Measurements from ENCODE around the gene CYFIP2. TPM values are rescaled to one million over a fixed set of nuclear protein-coding genes. Genes with fewer than 3 reads are reported as not detected.

The CYFIP2 gene
- total and polyA plus RNA-seq, 4 experiments from 2014 or later, result 317 to 516 (median 379) TPM

GRCh38 chr5:157347301-157348048 is 81.6 kb downstream of the CYFIP2 start:
- Mint-ChIP-seq H3K4me3 (no peak overlapping the region), H3K27me3 (no peaks in the 10 kb centered on the region), H3K4me1 (peaks cover 40 to 55% (median 48%) of the 10 kb centered on the region in 4 donors), H3K27ac (no peak overlapping the region), H3K9me3 (no peaks in the 10 kb centered on the region), H3K36me3 (peaks cover 65 to 84% of the 10 kb centered on the region in 2 donors)
- DNase-seq, result no peak
- ChIA-PET POLR2A (ENCODE audit: partially characterized antibody) (interaction anchor here (0.6 to 0.7 kb wide), 2 partner anchors 12 to 23 kb away, joined by 3 read pairs; no protein-coding TSS in a partner anchor), CTCF (ENCODE audit: partially characterized antibody) (interaction anchor here (1.1 to 4.1 kb wide), 2 partner anchors 12 to 20 kb away, joined by 6 to 23 read pairs; no protein-coding TSS in a partner anchor)
- no peak overlapping the region for H3K27ac ChIP-seq (ENCODE audit: low read depth, low read length)
- intact Hi-C loops (cut with micrococcal nuclease), result no loop called here
- peaks cover 27% of the 10 kb centered on the region for H3K4me1 ChIP-seq (ENCODE audit: insufficient read depth, low read length)
- peaks cover 59% of the 10 kb centered on the region for H3K36me3 ChIP-seq (ENCODE audit: insufficient read depth, low read length)
- H3K9me3 ChIP-seq (ENCODE audit: control insufficient read depth in 1 of 2, low read length in 2 of 2), result no peaks in the 10 kb centered on the region
- no peaks in the 10 kb centered on the region for H3K27me3 ChIP-seq (ENCODE audit: insufficient read depth, low read length)
- H3K4me3 ChIP-seq (ENCODE audit: low read length in 2 of 2), result no peak overlapping the region

GRCh38 chr5:157348049-157348400 is 82.1 kb downstream of the CYFIP2 start:
- Histone ChIP-seq H3K27me3 (ENCODE audit: insufficient read depth, low read length) (no peaks in the 10 kb centered on the region), H3K27ac (ENCODE audit: low read depth, low read length) (no peak overlapping the region), H3K36me3 (ENCODE audit: insufficient read depth, low read length) (peaks cover 59% of the 10 kb centered on the region), H3K4me1 (ENCODE audit: insufficient read depth, low read length) (peaks cover 26% of the 10 kb centered on the region), H3K9me3 (ENCODE audit: control insufficient read depth in 1 of 2, low read length in 2 of 2) (no peaks in the 10 kb centered on the region), H3K4me3 (ENCODE audit: low read length in 2 of 2) (no peak overlapping the region)
- Mint-ChIP-seq H3K36me3 (peaks cover 68 to 84% of the 10 kb centered on the region in 2 donors), H3K4me1 (peaks cover 41 to 55% (median 48%) of the 10 kb centered on the region in 4 donors), H3K27me3 (no peaks in the 10 kb centered on the region), H3K27ac (peak overlapping the region in 1 of 7 donors; percentile 8), H3K4me3 (no peak overlapping the region), H3K9me3 (no peaks in the 10 kb centered on the region)
- CTCF ChIA-PET (ENCODE audit: partially characterized antibody), result interaction anchor here (1.1 to 4.1 kb wide), 2 partner anchors 12 to 20 kb away, joined by 6 to 23 read pairs; no protein-coding TSS in a partner anchor
- POLR2A ChIA-PET (ENCODE audit: partially characterized antibody), result no interaction called here
- DNase-seq, result no peak
- intact Hi-C loops (cut with micrococcal nuclease), result no loop called here

GRCh38 chr5:157350939-157351801 is 85.2 kb downstream of the CYFIP2 start:
- ChIA-PET CTCF (ENCODE audit: partially characterized antibody) (interaction anchor here (0.9 to 3.5 kb wide), 5 partner anchors 8 to 392 kb away, joined by 3 to 15 read pairs (median 3); no protein-coding TSS in a partner anchor), POLR2A (ENCODE audit: partially characterized antibody) (interaction anchor here (0.7 kb wide), 1 partner anchor 37 kb away, joined by 3 read pairs; no protein-coding TSS in a partner anchor)
- Mint-ChIP-seq H3K27me3 (no peaks in the 10 kb centered on the region), H3K27ac (peak overlapping the region; percentile 37 to 87 (median 66)), H3K9me3 (no peaks in the 10 kb centered on the region), H3K4me3 (no peak overlapping the region), H3K4me1 (peaks cover 26 to 34% (median 32%) of the 10 kb centered on the region in 4 donors), H3K36me3 (peaks cover 52 to 82% of the 10 kb centered on the region in 2 donors)
- intact Hi-C loops (cut with micrococcal nuclease), result no loop called here
- Histone ChIP-seq H3K27me3 (ENCODE audit: insufficient read depth, low read length) (no peaks in the 10 kb centered on the region), H3K4me1 (ENCODE audit: insufficient read depth, low read length) (peaks cover 13% of the 10 kb centered on the region), H3K4me3 (ENCODE audit: low read length in 2 of 2) (no peak overlapping the region), H3K9me3 (ENCODE audit: control insufficient read depth in 1 of 2, low read length in 2 of 2) (no peaks in the 10 kb centered on the region), H3K27ac (ENCODE audit: low read depth, low read length) (no peak overlapping the region), H3K36me3 (ENCODE audit: insufficient read depth, low read length) (peaks cover 48% of the 10 kb centered on the region)
- no peak for DNase-seq

- DNase-seq, result no peak
- Mint-ChIP-seq H3K27ac (peak overlapping the region; percentile 37 to 87 (median 66)), H3K4me3 (no peak overlapping the region), H3K27me3 (no peaks in the 10 kb centered on the region), H3K36me3 (peaks cover 52 to 81% of the 10 kb centered on the region in 2 donors), H3K9me3 (no peaks in the 10 kb centered on the region), H3K4me1 (peaks cover 26 to 34% (median 31%) of the 10 kb centered on the region in 4 donors)
- Histone ChIP-seq H3K36me3 (ENCODE audit: insufficient read depth, low read length) (peaks cover 48% of the 10 kb centered on the region), H3K9me3 (ENCODE audit: control insufficient read depth in 1 of 2, low read length in 2 of 2) (no peaks in the 10 kb centered on the region), H3K27ac (ENCODE audit: low read depth, low read length) (no peak overlapping the region), H3K27me3 (ENCODE audit: insufficient read depth, low read length) (no peaks in the 10 kb centered on the region), H3K4me3 (ENCODE audit: low read length in 2 of 2) (no peak overlapping the region), H3K4me1 (ENCODE audit: insufficient read depth, low read length) (peaks cover 13% of the 10 kb centered on the region)
- CTCF ChIA-PET (ENCODE audit: partially characterized antibody), result interaction anchor here (0.9 to 3.5 kb wide), 4 partner anchors 9 to 391 kb away, joined by 3 to 15 read pairs (median 8); no protein-coding TSS in a partner anchor
- intact Hi-C loops (cut with micrococcal nuclease), result no loop called here
- POLR2A ChIA-PET (ENCODE audit: partially characterized antibody), result interaction anchor here (0.7 kb wide), 1 partner anchor 36 kb away, joined by 3 read pairs; no protein-coding TSS in a partner anchor
Observed at GRCh38 chr5:157351802-157352092, 85.8 kb downstream of the CYFIP2 start.

GRCh38 chr5:157352756-157353340 is 86.9 kb downstream of the CYFIP2 start:
- no peak for DNase-seq
- Mint-ChIP-seq H3K4me3 (peak overlapping the region in 1 of 8 donors; percentile 48), H3K36me3 (peaks cover 52 to 81% of the 10 kb centered on the region in 2 donors), H3K27ac (peak overlapping the region in 6 of 7 donors; percentile 23 to 88 (median 56)), H3K4me1 (peaks cover 26 to 34% (median 32%) of the 10 kb centered on the region in 4 donors), H3K9me3 (no peaks in the 10 kb centered on the region), H3K27me3 (no peaks in the 10 kb centered on the region)
- ChIA-PET POLR2A (ENCODE audit: partially characterized antibody) (no interaction called here), CTCF (ENCODE audit: partially characterized antibody) (interaction anchor here (1.3 to 3.5 kb wide), 3 partner anchors 10 to 24 kb away, joined by 5 to 14 read pairs (median 5); no protein-coding TSS in a partner anchor)
- no peaks in the 10 kb centered on the region for H3K27me3 ChIP-seq (ENCODE audit: insufficient read depth, low read length)
- peaks cover 41% of the 10 kb centered on the region for H3K36me3 ChIP-seq (ENCODE audit: insufficient read depth, low read length)
- no peak overlapping the region for H3K4me3 ChIP-seq (ENCODE audit: low read length in 2 of 2)
- H3K4me1 ChIP-seq (ENCODE audit: insufficient read depth, low read length), result peaks cover 13% of the 10 kb centered on the region
- intact Hi-C loops (cut with micrococcal nuclease), result no loop called here
- no peaks in the 10 kb centered on the region for H3K9me3 ChIP-seq (ENCODE audit: control insufficient read depth in 1 of 2, low read length in 2 of 2)
- H3K27ac ChIP-seq (ENCODE audit: low read depth, low read length), result no peak overlapping the region

- POLR2A ChIA-PET (ENCODE audit: partially characterized antibody), result interaction anchor here (1.6 to 1.7 kb wide), 2 partner anchors 11 to 83 kb away, joined by 5 to 7 read pairs; no protein-coding TSS in a partner anchor
- Mint-ChIP-seq H3K27me3 (no peaks in the 10 kb centered on the region), H3K9me3 (no peaks in the 10 kb centered on the region), H3K36me3 (peaks cover 55 to 91% of the 10 kb centered on the region in 2 donors), H3K4me3 (no peak overlapping the region), H3K4me1 (peaks cover 21 to 29% (median 23%) of the 10 kb centered on the region in 4 donors), H3K27ac (peak overlapping the region in 3 of 7 donors; percentile 13 to 48 (median 14))
- H3K36me3 ChIP-seq (ENCODE audit: insufficient read depth, low read length), result peaks cover 57% of the 10 kb centered on the region
- no peaks in the 10 kb centered on the region for H3K9me3 ChIP-seq (ENCODE audit: control insufficient read depth in 1 of 2, low read length in 2 of 2)
- CTCF ChIA-PET (ENCODE audit: partially characterized antibody), result interaction anchor here (0.9 to 2.6 kb wide), 4 partner anchors 10 to 364 kb away, joined by 4 to 12 read pairs (median 8); a partner anchor contains a TSS
- H3K4me3 ChIP-seq (ENCODE audit: low read length in 2 of 2), result no peak overlapping the region
- no peaks in the 10 kb centered on the region for H3K27me3 ChIP-seq (ENCODE audit: insufficient read depth, low read length)
- intact Hi-C loops (cut with micrococcal nuclease), result no loop called here
- DNase-seq, result no peak
- H3K27ac ChIP-seq (ENCODE audit: low read depth, low read length), result no peak overlapping the region
- H3K4me1 ChIP-seq (ENCODE audit: insufficient read depth, low read length), result peaks cover 4% of the 10 kb centered on the region
Observed at GRCh38 chr5:157354800-157355199, 88.9 kb downstream of the CYFIP2 start.

Data from CD4-positive, alpha-beta memory T cell (primary cell).